Sigmoid colon (tissue), 7 donors: Measurements from ENCODE around the gene NCF1. TPM values are rescaled to one million over a fixed set of nuclear protein-coding genes. Genes with fewer than 3 reads are reported as not detected.
"Not testable (repeated sequence)": the region's sequence is repeated elsewhere in the genome, so short reads cannot be mapped to it uniquely, and the experiment has no call there.

Experiments used
- DNase-seq: peaks from one replicate; pipeline ENCODE4 v3.0.0-alpha.2; 2019
- H3K27ac ChIP-seq, 4 donors: fragments of 200-600 bp; sonication (generic); one replicate each; pipeline ENCODE4 v1.5.1; 2016 to 2019; ENCODE audit warnings: mild to moderate bottlenecking in 1 of 4
- H3K27me3 ChIP-seq, 3 donors: fragments of 200-600 bp; sonication (generic); one replicate each; pipeline ENCODE4 v1.5.1; 2019; ENCODE audit warnings: mild to moderate bottlenecking in 1 of 3
- H3K36me3 ChIP-seq, 4 donors: fragments of 200-600 bp; sonication (generic); one replicate each; pipeline ENCODE4 v1.5.1; 2016 to 2019
- H3K4me1 ChIP-seq, 4 donors: fragments of 200-600 bp; sonication (generic); one replicate each; pipeline ENCODE4 v1.5.1; 2017 to 2019
- H3K4me3 ChIP-seq, 4 donors: fragments of 200-600 bp; sonication (generic); one replicate each; pipeline ENCODE4 v1.5.1; 2017 to 2019; ENCODE audit warnings: mild to moderate bottlenecking in 2 of 4, moderate library complexity in 1 of 4
- H3K9me3 ChIP-seq, 4 donors: fragments of 200-600 bp in 3 of 4; sonication (generic) in 3 of 4; one replicate each; pipeline versions ENCODE4 v1.5.1 to v1.6.1; 2013 to 2019
- WGBS, 2 donors: extraction: QIAGEN DNeasy Blood & Tissue Kit; methylation state at CpG; one replicate each; pipeline ENCODE4 v1.1.7; 2013; 5-methylcytosine and 5-hydroxymethylcytosine counted together
- intact Hi-C: fragments of 100-400 bp; cut with DNase I; formaldehyde crosslinking; loops from one replicate; pipeline ENCODE4 v1.15.1; 2023
- polyA plus RNA-seq, 3 donors: library from polyadenylated mRNA; stranded (reverse); fragments of 200-250 nt; gene quantifications; one replicate each; pipeline ENCODE4 v1.2.3, GENCODE V29; 2013
- total RNA-seq, 4 donors: library from RNA; depleted of rRNA; stranded (reverse); fragments of >200 nt; gene quantifications; one replicate each; pipeline ENCODE4 v1.1.0, GENCODE V29; 2016
- donor health status: healthy with polysubstance abuse.
- donor health status: Bipolar disorder and iron deficiency.
- donor health status: healthy.

Gene NCF1
- total and polyA plus RNA-seq, 7 donors = 1.2 to 27.8 (median 7.1) TPM

- intact Hi-C loops, H3K27me3 ChIP-seq, H3K27ac ChIP-seq, DNase-seq, H3K4me1 ChIP-seq, H3K36me3 ChIP-seq, H3K9me3 ChIP-seq, H3K4me3 ChIP-seq: not testable (repeated sequence)
- no CpG with 5 or more reads among the region's 7 CpGs for WGBS, 2 donors
These were observed 15.5 kb upstream of the NCF1 start for GRCh38 chr7:74758268-74758667.

- DNase-seq, H3K9me3 ChIP-seq, H3K36me3 ChIP-seq, H3K4me3 ChIP-seq, intact Hi-C loops, H3K4me1 ChIP-seq, H3K27me3 ChIP-seq: not testable (repeated sequence)
- peak overlapping the region in 1 of 4 donors; percentile 49 for H3K27ac ChIP-seq
- WGBS, 2 donors = no CpG with 5 or more reads among the region's 3 CpGs
These were observed 14.8 kb upstream of the NCF1 start for GRCh38 chr7:74758982-74759381.

DNA sequence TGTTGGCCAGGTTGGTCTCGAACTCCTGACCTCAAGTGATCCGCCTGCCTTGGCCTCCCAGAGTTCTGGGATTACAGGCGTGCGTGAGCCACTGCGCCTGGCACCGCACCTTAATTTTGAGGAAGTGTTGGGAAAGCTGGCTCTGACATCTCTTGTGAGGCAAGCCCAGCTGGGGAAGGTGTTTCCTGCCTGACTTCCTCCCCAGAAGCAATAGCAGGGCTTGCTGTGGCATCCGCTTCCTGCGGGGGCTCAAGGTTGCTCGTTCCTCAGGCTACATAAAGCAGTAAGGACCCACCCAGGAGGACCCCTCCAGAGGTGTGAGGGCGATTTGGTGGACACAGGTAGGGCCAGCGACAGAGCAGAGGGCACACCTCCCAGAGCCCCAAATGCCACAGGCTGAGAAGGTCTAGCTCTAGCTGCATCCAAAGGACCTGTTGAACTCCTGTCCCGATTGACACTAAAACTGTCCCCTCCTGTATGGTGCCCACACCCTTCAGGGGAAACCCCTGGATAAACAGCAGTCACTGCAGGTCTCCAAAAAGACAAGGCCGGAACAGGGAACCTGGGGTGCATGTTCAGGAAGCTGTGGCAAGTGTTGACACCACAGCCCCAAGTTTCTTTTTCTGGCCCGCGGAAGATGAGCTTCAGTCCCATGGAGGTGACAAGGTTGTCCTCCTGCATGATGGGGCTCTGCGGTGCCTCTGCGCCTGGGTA lies 8.4 kb upstream of the NCF1 start:
- H3K27me3 ChIP-seq, DNase-seq, H3K9me3 ChIP-seq, H3K36me3 ChIP-seq, H3K4me3 ChIP-seq, intact Hi-C loops, H3K27ac ChIP-seq, H3K4me1 ChIP-seq: not testable (repeated sequence)
- no CpG with 5 or more reads among the region's 17 CpGs for WGBS, 2 donors

- DNase-seq, H3K4me1 ChIP-seq, H3K9me3 ChIP-seq, H3K4me3 ChIP-seq, H3K36me3 ChIP-seq, intact Hi-C loops, H3K27ac ChIP-seq, H3K27me3 ChIP-seq: not testable (repeated sequence)
- WGBS, 2 donors = 40 to 63% methylated on average over 1 of the region's 7 CpGs
These were observed 7.3 kb upstream of the NCF1 start for GRCh38 chr7:74766509-74766908.

DNA sequence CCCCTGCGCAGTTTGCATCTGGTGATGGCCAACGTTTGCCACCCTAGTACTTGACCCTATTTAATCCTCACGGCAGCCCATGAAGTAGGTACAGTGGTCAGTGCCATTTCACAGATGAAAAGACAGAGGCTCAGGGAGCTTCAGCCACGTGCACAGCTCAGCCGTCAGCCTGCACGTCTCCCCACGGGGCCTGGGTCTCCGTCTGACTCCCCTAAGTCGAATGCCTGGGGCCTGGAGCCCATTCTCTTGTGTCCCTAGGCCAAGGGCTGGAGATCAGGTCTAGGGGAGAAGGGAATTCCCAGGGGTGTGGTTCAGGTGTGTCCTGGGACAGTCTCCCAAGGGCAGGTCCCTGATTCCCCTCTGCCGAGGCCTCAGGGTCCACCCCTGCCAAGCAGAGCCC lies 6.8 kb upstream of the NCF1 start:
- H3K4me1 ChIP-seq, H3K27me3 ChIP-seq, H3K9me3 ChIP-seq, H3K36me3 ChIP-seq, intact Hi-C loops, H3K4me3 ChIP-seq, H3K27ac ChIP-seq: not testable (repeated sequence)
- WGBS, 2 donors = 63 to 84% methylated on average over 8 to 9 of the region's 10 CpGs
- DNase-seq = peak; percentile 24

DNA sequence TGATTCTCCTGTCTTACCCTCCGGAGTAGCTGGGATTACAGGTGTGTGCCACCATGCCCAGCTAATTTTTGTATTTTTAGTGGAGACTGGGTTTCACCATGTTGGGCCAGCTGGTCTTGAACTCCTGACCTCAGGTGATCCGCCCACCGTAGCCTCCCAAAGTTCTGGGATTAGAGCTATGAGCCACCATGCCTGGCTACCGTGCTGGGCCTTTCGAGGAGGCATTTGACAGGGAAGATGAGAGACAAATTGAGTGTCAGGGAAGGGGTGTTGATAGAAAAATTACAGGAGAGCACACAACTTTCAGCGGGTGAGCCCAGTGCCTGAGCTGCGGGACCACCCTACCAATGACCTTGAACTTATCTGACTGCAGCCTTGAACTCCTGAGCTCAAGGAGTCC lies 3.7 kb upstream of the NCF1 start:
- H3K4me1 ChIP-seq, H3K4me3 ChIP-seq, intact Hi-C loops, H3K27ac ChIP-seq, H3K36me3 ChIP-seq, H3K9me3 ChIP-seq, H3K27me3 ChIP-seq: not testable (repeated sequence)
- DNase-seq = peak; percentile 56
- WGBS, 2 donors = 83 to 98% methylated on average over 4 of the region's 7 CpGs

GRCh38 chr7:74772093-74772492 lies 1.7 kb upstream of the NCF1 start:
- intact Hi-C loops, H3K36me3 ChIP-seq, H3K9me3 ChIP-seq, H3K4me1 ChIP-seq, H3K27me3 ChIP-seq, H3K4me3 ChIP-seq, H3K27ac ChIP-seq: not testable (repeated sequence)
- WGBS, 2 donors = 93 to 94% methylated on average over 6 of the region's 6 CpGs
- DNase-seq = peak; percentile 7

GRCh38 chr7:74775111-74775510 lies 1.3 kb downstream of the NCF1 start:
- H3K27ac ChIP-seq, H3K9me3 ChIP-seq, H3K4me1 ChIP-seq, intact Hi-C loops, H3K4me3 ChIP-seq, H3K27me3 ChIP-seq, DNase-seq, H3K36me3 ChIP-seq: not testable (repeated sequence)
- WGBS, 2 donors = no CpG with 5 or more reads among the region's 6 CpGs

GRCh38 chr7:74779053-74779452 lies 5.2 kb downstream of the NCF1 start:
- H3K4me1 ChIP-seq, H3K4me3 ChIP-seq, H3K9me3 ChIP-seq, H3K36me3 ChIP-seq, H3K27me3 ChIP-seq, intact Hi-C loops, H3K27ac ChIP-seq: not testable (repeated sequence)
- WGBS, 2 donors = 85 to 87% methylated on average over 13 of the region's 17 CpGs
- DNase-seq = peak; percentile 27

DNA sequence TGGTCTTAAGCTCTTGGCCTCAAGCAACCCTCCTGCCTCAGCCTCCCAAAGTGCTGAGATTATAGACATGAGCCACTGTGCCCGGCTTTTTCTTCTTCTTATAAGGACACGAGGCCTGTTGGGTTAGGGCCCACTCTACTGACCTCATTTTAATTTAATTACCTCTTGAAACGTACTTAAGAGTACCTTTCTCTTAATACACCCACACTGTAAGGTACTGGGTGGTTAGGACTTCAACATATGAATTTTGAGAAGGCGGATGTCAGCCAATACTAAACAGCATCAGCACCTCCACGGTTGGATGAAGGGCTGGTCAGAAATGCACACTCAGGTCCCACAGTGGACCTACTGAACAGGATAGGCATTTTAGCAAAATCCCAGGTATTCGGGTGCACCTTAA lies 7.9 kb downstream of the NCF1 start:
- H3K27me3 ChIP-seq, intact Hi-C loops, H3K27ac ChIP-seq, DNase-seq, H3K36me3 ChIP-seq, H3K4me1 ChIP-seq, H3K4me3 ChIP-seq, H3K9me3 ChIP-seq: not testable (repeated sequence)
- 74 to 86% methylated on average over 3 of the region's 6 CpGs for WGBS, 2 donors

DNA sequence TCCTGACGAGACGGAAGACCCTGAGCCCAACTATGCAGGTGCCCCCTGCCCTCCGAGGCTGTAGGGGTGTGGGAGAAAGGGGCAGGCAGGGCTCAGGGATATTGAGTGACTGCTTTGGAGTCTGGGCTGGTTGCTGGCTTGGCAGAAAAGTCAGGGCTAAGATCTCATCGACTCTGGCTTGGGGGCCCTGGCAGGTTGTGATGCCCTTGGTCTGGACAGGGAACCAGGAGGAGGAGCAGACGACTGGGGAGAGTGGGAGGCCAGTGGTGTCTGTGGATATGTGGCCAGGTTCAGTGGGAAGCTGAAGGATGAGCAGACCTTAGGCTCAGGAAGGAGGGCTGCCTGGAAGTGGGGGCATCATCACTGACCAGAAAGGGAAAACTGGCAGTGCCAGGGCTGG lies 9.8 kb downstream of the NCF1 start:
- H3K4me3 ChIP-seq, H3K9me3 ChIP-seq, H3K27me3 ChIP-seq, H3K4me1 ChIP-seq, H3K27ac ChIP-seq, intact Hi-C loops, H3K36me3 ChIP-seq: not testable (repeated sequence)
- peak; percentile 37 for DNase-seq
- 79 to 85% methylated on average over 5 of the region's 5 CpGs for WGBS, 2 donors

- DNase-seq = peak; percentile 97
- H3K4me3 ChIP-seq = peak overlapping the region in 3 of 4 donors; percentile 31 to 39 (median 32)
- H3K36me3 ChIP-seq, H3K4me1 ChIP-seq, H3K27me3 ChIP-seq, H3K9me3 ChIP-seq, intact Hi-C loops: not testable (repeated sequence)
- WGBS, 2 donors = 0% methylated on average over 43 of the region's 82 CpGs
- H3K27ac ChIP-seq = peak overlapping the region in 3 of 4 donors; percentile 27 to 51 (median 45)
These were observed 14.7 kb downstream of the NCF1 start for GRCh38 chr7:74788369-74789150.

DNA sequence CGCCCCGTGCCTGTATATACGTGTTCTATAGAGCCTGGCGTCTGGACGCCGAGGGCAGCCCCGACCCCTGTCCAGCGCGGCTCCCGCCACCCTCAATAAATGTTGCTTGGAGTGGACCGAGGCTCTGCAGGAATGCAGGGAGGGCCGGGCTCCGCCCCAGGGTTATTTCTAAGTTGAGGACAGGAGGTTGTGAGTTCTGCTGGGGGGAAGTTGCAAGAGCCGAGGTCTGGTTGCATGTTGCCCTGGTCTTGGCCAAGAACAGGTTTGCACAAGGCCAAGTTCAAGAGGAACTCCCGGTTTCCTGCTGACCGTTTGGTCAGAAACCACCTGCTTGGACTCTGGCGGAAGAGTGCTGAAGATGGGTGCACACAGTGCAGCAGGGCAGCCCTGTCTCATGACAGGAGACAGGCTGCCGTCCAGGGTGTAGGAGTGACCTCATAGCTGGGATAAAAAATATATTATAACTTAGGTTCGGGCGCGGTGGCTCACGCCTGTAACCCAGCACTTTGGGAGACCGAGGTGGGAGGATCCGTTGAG lies 15.5 kb downstream of the NCF1 start:
- H3K4me1 ChIP-seq, H3K4me3 ChIP-seq, H3K27ac ChIP-seq, DNase-seq, intact Hi-C loops, H3K36me3 ChIP-seq, H3K27me3 ChIP-seq, H3K9me3 ChIP-seq: not testable (repeated sequence)
- 7 to 11% methylated on average over 3 of the region's 24 CpGs for WGBS, 2 donors
